Karpas-422 (cell line): Measurements from ENCODE around the gene TRERF1. TPM values are rescaled to one million over a fixed set of nuclear protein-coding genes. Genes with fewer than 3 reads are reported as not detected.

ENCODE experiments used
- DNase-seq: peaks from one replicate; pipeline ENCODE4 v3.0.0-alpha.2; 2015
- H2AFZ ChIP-seq: fragments of 200-600 bp; sonication (generic); 2 replicates; pipeline ENCODE4 v1.6.1; 2014; ENCODE audit warnings: antibody characterized with exemption, low read length, mixed read lengths
- H3K27ac ChIP-seq: fragments of 200-600 bp; sonication (generic); 2 replicates; pipeline ENCODE4 v1.5.1; 2014; ENCODE audit warnings: mild to moderate bottlenecking, low read length, moderate library complexity
- H3K27me3 ChIP-seq: fragments of 200-600 bp; sonication (generic); 2 replicates; pipeline ENCODE4 v1.6.1; 2014; ENCODE audit warnings: low read length, mixed read lengths
- H3K36me3 ChIP-seq: fragments of 200-600 bp; sonication (generic); 2 replicates; pipeline ENCODE4 v1.6.1; 2014; ENCODE audit warnings: low read length, mixed read lengths; ENCODE audit not compliant: insufficient read depth
- H3K4me1 ChIP-seq: fragments of 200-600 bp; sonication (generic); 2 replicates; pipeline ENCODE4 v1.6.1; 2014; ENCODE audit warnings: mild to moderate bottlenecking, low read length, mixed read lengths
- H3K4me2 ChIP-seq: fragments of 200-600 bp; sonication (generic); 2 replicates; pipeline ENCODE4 v1.6.1; 2014; ENCODE audit warnings: low read length, low read depth, mild to moderate bottlenecking; ENCODE audit not compliant: poor library complexity, severe bottlenecking
- H3K4me3 ChIP-seq: fragments of 200-600 bp; sonication (generic); 2 replicates; pipeline ENCODE4 v1.5.1; 2014; ENCODE audit warnings: mild to moderate bottlenecking, antibody characterized with exemption, low read length, mixed read lengths
- H3K79me2 ChIP-seq: fragments of 200-600 bp; sonication (generic); 2 replicates; pipeline ENCODE4 v1.6.1; 2014; ENCODE audit warnings: mild to moderate bottlenecking, low read length, mixed read lengths
- H3K9ac ChIP-seq: fragments of 200-600 bp; sonication (generic); 2 replicates; pipeline ENCODE4 v1.6.0; 2014; ENCODE audit warnings: low read length
- H3K9me2 ChIP-seq: fragments of 200-600 bp; sonication (generic), shearing (Covaris generic); replicated peaks from 2 replicates; pipeline ENCODE4 v1.6.0; 2014; ENCODE audit warnings: mild to moderate bottlenecking, low read length, moderate library complexity; ENCODE audit not compliant: insufficient read depth
- H3K9me3 ChIP-seq: fragments of 300-700, 200-600 bp; sonication (generic); 2 replicates; pipeline ENCODE4 v1.6.1; 2014; ENCODE audit warnings: low read length, mixed read lengths
- H4K20me1 ChIP-seq: fragments of 200-600 bp; sonication (generic); 2 replicates; pipeline ENCODE4 v1.6.1; 2014; ENCODE audit warnings: mild to moderate bottlenecking, antibody characterized with exemption, low read length, low read depth; ENCODE audit not compliant: insufficient read depth
- total RNA-seq: library from RNA; depleted of rRNA; stranded (reverse); fragments of >200 nt; shearing (Covaris generic); gene quantifications from 2 replicates; pipeline ENCODE4 v1.2.3, GENCODE V29; 2014; ENCODE audit warnings: low replicate concordance

Gene TRERF1
- total RNA-seq, 1 experiment from 2014 or later, result 32.7 TPM

GRCh38 chr6:42241915-42242314 is 209.8 kb downstream of the TRERF1 start:
- H3K4me3 ChIP-seq, result no peak overlapping the region
- H3K79me2 ChIP-seq, result no peaks in the 10 kb centered on the region
- no peak overlapping the region for H2AFZ ChIP-seq
- H3K4me2 ChIP-seq, result no peak overlapping the region
- H3K9ac ChIP-seq, result no peak overlapping the region
- H3K4me1 ChIP-seq, result no peaks in the 10 kb centered on the region
- H3K27ac ChIP-seq, result no peak overlapping the region
- H3K36me3 ChIP-seq, result peaks cover 44% of the 10 kb centered on the region; the same call in 1 of the 2 replicates
- H3K27me3 ChIP-seq, result no peaks in the 10 kb centered on the region
- no peaks in the 10 kb centered on the region for H4K20me1 ChIP-seq
- DNase-seq, result no peak
- no peaks in the 10 kb centered on the region for H3K9me2 ChIP-seq
- no peaks in the 10 kb centered on the region for H3K9me3 ChIP-seq

GRCh38 chr6:42239736-42240375 is 211.9 kb downstream of the TRERF1 start:
- Histone ChIP-seq H4K20me1 (no peaks in the 10 kb centered on the region), H3K4me2 (no peak overlapping the region), H2AFZ (no peak overlapping the region), H3K36me3 (peaks cover 51% of the 10 kb centered on the region; the same call in 1 of the 2 replicates), H3K4me3 (no peak overlapping the region), H3K79me2 (no peaks in the 10 kb centered on the region), H3K4me1 (no peaks in the 10 kb centered on the region), H3K27ac (no peak overlapping the region), H3K9me2 (no peaks in the 10 kb centered on the region), H3K9me3 (no peaks in the 10 kb centered on the region), H3K27me3 (no peaks in the 10 kb centered on the region), H3K9ac (no peak overlapping the region)
- DNase-seq, result no peak

GRCh38 chr6:42239333-42239732 is 212.4 kb downstream of the TRERF1 start:
- no peaks in the 10 kb centered on the region for H3K79me2 ChIP-seq
- no peaks in the 10 kb centered on the region for H3K27me3 ChIP-seq
- H3K9ac ChIP-seq, result no peak overlapping the region
- H4K20me1 ChIP-seq, result no peaks in the 10 kb centered on the region
- H3K4me1 ChIP-seq, result no peaks in the 10 kb centered on the region
- H2AFZ ChIP-seq, result no peak overlapping the region
- H3K9me3 ChIP-seq, result no peaks in the 10 kb centered on the region
- DNase-seq, result no peak
- peaks cover 55% of the 10 kb centered on the region; the same call in 1 of the 2 replicates for H3K36me3 ChIP-seq
- H3K4me2 ChIP-seq, result no peak overlapping the region
- H3K27ac ChIP-seq, result no peak overlapping the region
- no peaks in the 10 kb centered on the region for H3K9me2 ChIP-seq
- H3K4me3 ChIP-seq, result no peak overlapping the region

- Histone ChIP-seq H3K27me3 (no peaks in the 10 kb centered on the region), H3K79me2 (no peaks in the 10 kb centered on the region), H3K4me1 (no peaks in the 10 kb centered on the region), H3K4me2 (no peak overlapping the region), H3K9me3 (no peaks in the 10 kb centered on the region), H3K27ac (no peak overlapping the region), H2AFZ (no peak overlapping the region), H3K9me2 (no peaks in the 10 kb centered on the region), H3K9ac (no peak overlapping the region), H4K20me1 (no peaks in the 10 kb centered on the region), H3K4me3 (no peak overlapping the region), H3K36me3 (peaks cover 51% of the 10 kb centered on the region; the same call in 1 of the 2 replicates)
- DNase-seq, result no peak
Observed at GRCh38 chr6:42237857-42238256, 213.9 kb downstream of the TRERF1 start.

- Histone ChIP-seq H4K20me1 (no peaks in the 10 kb centered on the region), H3K9me3 (no peaks in the 10 kb centered on the region), H3K9me2 (no peaks in the 10 kb centered on the region), H2AFZ (no peak overlapping the region), H3K4me2 (no peak overlapping the region), H3K79me2 (no peaks in the 10 kb centered on the region), H3K4me1 (no peaks in the 10 kb centered on the region), H3K27me3 (no peaks in the 10 kb centered on the region), H3K27ac (no peak overlapping the region), H3K4me3 (no peak overlapping the region), H3K36me3 (peaks cover 50% of the 10 kb centered on the region; the same call in 1 of the 2 replicates), H3K9ac (no peak overlapping the region)
- no peak for DNase-seq
Observed at GRCh38 chr6:42236682-42237473, 214.8 kb downstream of the TRERF1 start.

- H3K27me3 ChIP-seq, result no peaks in the 10 kb centered on the region
- H2AFZ ChIP-seq, result no peak overlapping the region
Observed at GRCh38 chr6:42236030-42236429, 215.7 kb downstream of the TRERF1 start.

GRCh38 chr6:42232035-42232434 is 219.7 kb downstream of the TRERF1 start:
- no peaks in the 10 kb centered on the region for H3K27me3 ChIP-seq
- H3K79me2 ChIP-seq, result no peaks in the 10 kb centered on the region
- H3K27ac ChIP-seq, result no peak overlapping the region
- DNase-seq, result no peak
- H3K9me2 ChIP-seq, result no peaks in the 10 kb centered on the region
- H3K9me3 ChIP-seq, result no peaks in the 10 kb centered on the region
- no peaks in the 10 kb centered on the region for H4K20me1 ChIP-seq
- H3K4me3 ChIP-seq, result no peak overlapping the region
- no peak overlapping the region for H3K9ac ChIP-seq
- peaks cover 53% of the 10 kb centered on the region; the same call in 1 of the 2 replicates for H3K36me3 ChIP-seq
- no peak overlapping the region for H2AFZ ChIP-seq
- no peak overlapping the region for H3K4me2 ChIP-seq
- peaks cover 4% of the 10 kb centered on the region for H3K4me1 ChIP-seq

More at GRCh38 chr6:42236030-42236429, 215.7 kb downstream of the TRERF1 start:
- H3K9ac ChIP-seq, result no peak overlapping the region
- no peak overlapping the region for H3K27ac ChIP-seq
- H3K36me3 ChIP-seq, result peaks cover 56% of the 10 kb centered on the region; the same call in 1 of the 2 replicates
- no peaks in the 10 kb centered on the region for H3K9me3 ChIP-seq
- H3K9me2 ChIP-seq, result no peaks in the 10 kb centered on the region
- H3K79me2 ChIP-seq, result no peaks in the 10 kb centered on the region
- no peak overlapping the region for H3K4me2 ChIP-seq
- DNase-seq, result no peak
- no peaks in the 10 kb centered on the region for H3K4me1 ChIP-seq
- H4K20me1 ChIP-seq, result no peaks in the 10 kb centered on the region
- H3K4me3 ChIP-seq, result no peak overlapping the region
